DND-41 (cell line): Measurements from ENCODE around the gene DNAJC16.

ENCODE experiments used
- ATAC-seq: fragments of 200-7000 bp; cut with Tn5 transposase; 3 replicates; pipeline ENCODE4 v1.9.1; 2021; ENCODE audit warnings: low read depth; ENCODE audit not compliant: insufficient read depth
- DNase-seq: peaks from one replicate; pipeline ENCODE4 v3.0.0-alpha.2; 2020
- H2AFZ ChIP-seq: 2 replicates; pipeline ENCODE4 v1.6.0; 2012; ENCODE audit warnings: low read depth, low read length
- H3K27ac ChIP-seq: 2 replicates; pipeline ENCODE4 v1.5.1; 2012; ENCODE audit warnings: low read length, inconsistent platforms
- H3K27me3 ChIP-seq: fragments of 200-600 bp; sonication (generic); 2 replicates; pipeline ENCODE4 v1.6.0; 2012; ENCODE audit warnings: low read length, mild to moderate bottlenecking, inconsistent platforms; ENCODE audit not compliant: insufficient read depth, poor library complexity
- H3K36me3 ChIP-seq: 2 replicates; pipeline ENCODE4 v1.5.1; 2012; ENCODE audit warnings: low read length, inconsistent platforms; ENCODE audit not compliant: insufficient read depth
- H3K4me1 ChIP-seq: 2 replicates; pipeline ENCODE4 v1.5.1; 2012; ENCODE audit warnings: mild to moderate bottlenecking, low read length; ENCODE audit not compliant: insufficient read depth
- H3K4me2 ChIP-seq: 2 replicates; pipeline ENCODE4 v1.6.0; 2012; ENCODE audit warnings: mild to moderate bottlenecking, moderate library complexity, low read length, inconsistent platforms; ENCODE audit not compliant: insufficient read depth
- H3K4me3 ChIP-seq, 2 experiments: fragments of 200-600 bp in 1 of 2; shearing (Covaris generic) in 1 of 2; 2 replicates each; pipeline ENCODE4 v1.5.1; 2012 to 2016; ENCODE audit warnings: inconsistent platforms in 2 of 2, low read length in 2 of 2, mild to moderate bottlenecking in 2 of 2, low read depth in 1 of 2, moderate library complexity in 1 of 2
- H3K79me2 ChIP-seq: 2 replicates; pipeline ENCODE4 v1.6.0; 2012; ENCODE audit warnings: low read length, inconsistent platforms; ENCODE audit not compliant: insufficient read depth
- H3K9ac ChIP-seq: 2 replicates; pipeline ENCODE4 v1.6.0; 2012; ENCODE audit warnings: low read depth, mild to moderate bottlenecking, inconsistent platforms, low read length, moderate library complexity
- H3K9me3 ChIP-seq: 2 replicates; pipeline ENCODE4 v1.5.1; 2012; ENCODE audit warnings: low read length, moderate library complexity, mild to moderate bottlenecking, inconsistent platforms; ENCODE audit not compliant: insufficient read depth, severe bottlenecking
- H4K20me1 ChIP-seq: 2 replicates; pipeline ENCODE4 v1.6.0; 2012; ENCODE audit warnings: low read length; ENCODE audit not compliant: insufficient read depth
- EZH2 ChIP-seq: IDR thresholded peaks from 3 replicates; pipeline ENCODE4 v1.6.1; 2012; ENCODE audit warnings: borderline replicate concordance, low read depth, mild to moderate bottlenecking, moderate library complexity, low read length, inconsistent platforms; ENCODE audit not compliant: severe bottlenecking
- TF ChIP-seq, protein P1 (sequence below): IDR thresholded peaks from 2 replicates; pipeline ENCODE4 v1.5.1; 2012; ENCODE audit warnings: borderline replicate concordance, low read length, moderate library complexity, mild to moderate bottlenecking; ENCODE audit not compliant: poor library complexity, severe bottlenecking; ENCODE audit errors: extremely low read depth

The DNAJC16 gene

DNA sequence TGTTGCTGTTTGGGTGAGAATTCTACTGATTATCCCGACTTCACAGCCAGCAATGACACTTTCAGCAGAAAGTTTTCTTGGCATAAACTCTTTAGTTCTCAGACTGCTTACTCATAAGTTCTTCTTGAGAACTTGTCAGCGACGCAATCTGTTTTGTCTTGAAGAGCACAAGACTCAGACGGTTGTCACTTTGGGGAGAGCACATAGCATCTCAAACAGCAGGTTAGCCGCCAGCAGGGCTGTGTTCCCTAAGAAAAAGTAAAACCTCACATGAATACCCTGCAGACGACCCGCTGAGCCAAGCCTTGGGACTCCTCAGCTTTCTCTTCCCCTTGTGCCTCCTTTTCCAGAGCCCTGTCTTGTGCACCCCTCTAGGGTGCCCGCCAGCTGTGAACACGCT lies 46.8 kb downstream of the DNAJC16 start:
- no peaks in the 10 kb centered on the region for H3K79me2 ChIP-seq
- H3K9me3 ChIP-seq: no peaks in the 10 kb centered on the region
- no peak overlapping the region for H3K9ac ChIP-seq
- no peaks in the 10 kb centered on the region; the same call in 1 of the 2 replicates for H4K20me1 ChIP-seq
- peaks cover 7% of the 10 kb centered on the region; the same call in 1 of the 2 replicates for H3K36me3 ChIP-seq
- no peak overlapping the region for H3K27ac ChIP-seq
- H3K4me1 ChIP-seq: no peaks in the 10 kb centered on the region
- H3K4me3 ChIP-seq: no peak overlapping the region
- DNase-seq: no peak
- no peak for TF ChIP-seq EZH2
- TF ChIP-seq, protein P1, sequence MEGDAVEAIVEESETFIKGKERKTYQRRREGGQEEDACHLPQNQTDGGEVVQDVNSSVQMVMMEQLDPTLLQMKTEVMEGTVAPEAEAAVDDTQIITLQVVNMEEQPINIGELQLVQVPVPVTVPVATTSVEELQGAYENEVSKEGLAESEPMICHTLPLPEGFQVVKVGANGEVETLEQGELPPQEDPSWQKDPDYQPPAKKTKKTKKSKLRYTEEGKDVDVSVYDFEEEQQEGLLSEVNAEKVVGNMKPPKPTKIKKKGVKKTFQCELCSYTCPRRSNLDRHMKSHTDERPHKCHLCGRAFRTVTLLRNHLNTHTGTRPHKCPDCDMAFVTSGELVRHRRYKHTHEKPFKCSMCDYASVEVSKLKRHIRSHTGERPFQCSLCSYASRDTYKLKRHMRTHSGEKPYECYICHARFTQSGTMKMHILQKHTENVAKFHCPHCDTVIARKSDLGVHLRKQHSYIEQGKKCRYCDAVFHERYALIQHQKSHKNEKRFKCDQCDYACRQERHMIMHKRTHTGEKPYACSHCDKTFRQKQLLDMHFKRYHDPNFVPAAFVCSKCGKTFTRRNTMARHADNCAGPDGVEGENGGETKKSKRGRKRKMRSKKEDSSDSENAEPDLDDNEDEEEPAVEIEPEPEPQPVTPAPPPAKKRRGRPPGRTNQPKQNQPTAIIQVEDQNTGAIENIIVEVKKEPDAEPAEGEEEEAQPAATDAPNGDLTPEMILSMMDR: no peak
- no peaks in the 10 kb centered on the region for H3K27me3 ChIP-seq
- ATAC-seq: no peak
- H2AFZ ChIP-seq: no peak overlapping the region
- no peak overlapping the region for H3K4me2 ChIP-seq

- H3K36me3 ChIP-seq: peaks cover 3% of the 10 kb centered on the region; the same call in 1 of the 2 replicates
- no peaks in the 10 kb centered on the region for H3K79me2 ChIP-seq
- no peaks in the 10 kb centered on the region for H3K27me3 ChIP-seq
- H3K4me2 ChIP-seq: no peak overlapping the region
- H3K27ac ChIP-seq: no peak overlapping the region
- ATAC-seq: no peak
- TF ChIP-seq, protein P1: no peak
- no peak for TF ChIP-seq EZH2
- H3K9ac ChIP-seq: no peak overlapping the region
- no peak overlapping the region for H2AFZ ChIP-seq
- no peaks in the 10 kb centered on the region; the same call in 1 of the 2 replicates for H4K20me1 ChIP-seq
- H3K4me3 ChIP-seq: no peak overlapping the region
- no peak for DNase-seq
- no peaks in the 10 kb centered on the region for H3K4me1 ChIP-seq
- no peaks in the 10 kb centered on the region for H3K9me3 ChIP-seq
Observed at GRCh38 chr1:15574741-15575140, 48.1 kb downstream of the DNAJC16 start.

DNA sequence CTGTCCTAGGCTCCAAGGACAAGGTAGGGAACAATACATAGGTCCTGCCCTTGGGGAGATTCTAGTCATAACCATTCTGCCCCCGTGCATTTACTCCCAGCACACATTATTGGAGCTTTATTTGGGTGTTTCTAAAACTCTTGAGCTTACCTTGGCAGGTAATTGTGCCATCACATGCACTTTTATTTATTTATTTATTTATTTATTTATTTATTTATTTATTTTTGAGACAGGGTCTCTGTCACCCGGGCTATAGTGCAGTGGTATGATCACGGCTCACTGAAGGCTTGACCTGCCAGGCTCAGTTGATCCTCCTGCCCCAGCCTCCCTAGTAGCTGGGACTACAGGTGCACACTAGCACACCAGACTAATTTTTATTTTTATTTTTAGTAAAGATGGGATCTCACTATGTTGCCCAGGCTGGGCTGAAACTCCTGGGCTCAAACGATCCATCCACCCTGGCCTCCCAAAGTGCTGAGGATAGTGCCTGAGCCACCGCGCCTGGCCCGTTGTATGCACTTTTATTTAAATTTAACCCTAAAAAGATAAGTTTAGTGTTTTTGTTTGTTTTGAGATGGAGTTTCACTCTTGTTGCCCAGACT lies 49.0 kb downstream of the DNAJC16 start:
- H3K36me3 ChIP-seq: peaks cover 2% of the 10 kb centered on the region; the same call in 1 of the 2 replicates
- no peak overlapping the region for H3K27ac ChIP-seq
- TF ChIP-seq EZH2: no peak
- TF ChIP-seq, protein P1: no peak

GRCh38 chr1:15577691-15578090 lies 51.0 kb downstream of the DNAJC16 start:
- Histone ChIP-seq H3K79me2 (no peaks in the 10 kb centered on the region), H4K20me1 (no peaks in the 10 kb centered on the region; the same call in 1 of the 2 replicates), H3K4me1 (no peaks in the 10 kb centered on the region), H3K36me3 (no peaks in the 10 kb centered on the region), H2AFZ (no peak overlapping the region), H3K4me2 (no peak overlapping the region), H3K4me3 (no peak overlapping the region), H3K9me3 (no peaks in the 10 kb centered on the region), H3K27ac (no peak overlapping the region), H3K9ac (no peak overlapping the region), H3K27me3 (no peaks in the 10 kb centered on the region)
- DNase-seq: no peak
- ATAC-seq: no peak
- no peak for TF ChIP-seq EZH2
- TF ChIP-seq, protein P1: no peak

More for the DNA sequence above, 49.0 kb downstream of the DNAJC16 start:
- no peak overlapping the region for H2AFZ ChIP-seq
- H3K9ac ChIP-seq: no peak overlapping the region
- no peak overlapping the region for H3K4me2 ChIP-seq
- H3K4me1 ChIP-seq: no peaks in the 10 kb centered on the region
- H4K20me1 ChIP-seq: no peaks in the 10 kb centered on the region; the same call in 1 of the 2 replicates
- H3K79me2 ChIP-seq: no peaks in the 10 kb centered on the region
- ATAC-seq: no peak
- no peak for DNase-seq
- no peaks in the 10 kb centered on the region for H3K27me3 ChIP-seq
- no peak overlapping the region for H3K4me3 ChIP-seq
- H3K9me3 ChIP-seq: no peaks in the 10 kb centered on the region
